ENCODE measurements around the gene PYDC1. TPM values are rescaled to one million over a fixed set of nuclear protein-coding genes. Genes with fewer than 3 reads are reported as not detected.

Gene PYDC1
- polyA plus RNA-seq, 1 experiment = not detected

- TF ChIP-seq CTCF (IDR thresholded peaks at IDR 0.05; ENCODE audit: low read depth, low read length) = no peak
- CTCF ChIA-PET = interaction anchor here (0.5 kb wide), 1 partner anchor 49 kb away, joined by 4 read pairs; no protein-coding TSS in a partner anchor
- Histone ChIP-seq H3K27ac (ENCODE audit: low read depth, low read length) (no peak overlapping the region), H3K27me3 (ENCODE audit: control insufficient read depth, insufficient read depth, low read length) (no peaks in the 10 kb centered on the region), H3K9me3 (ENCODE audit: control insufficient read depth, insufficient read depth, low read length) (no peaks in the 10 kb centered on the region), H3K4me3 (ENCODE audit: low read depth, low read length) (no peak overlapping the region)
- DNase-seq (ENCODE audit: low read depth, low spot score) = no peak
- POLR2A ChIA-PET = interaction anchor here (2.1 kb wide), 1 partner anchor 11 kb away, joined by 11 read pairs; the partner anchor contains the start of gene FUS
Measured at GRCh38 chr16:31190818-31191444, 26.0 kb downstream of the PYDC1 start.

GRCh38 chr16:31190061-31190460 lies 26.9 kb downstream of the PYDC1 start:
- DNase-seq (ENCODE audit: low read depth, low spot score) = no peak
- Histone ChIP-seq H3K9me3 (ENCODE audit: control insufficient read depth, insufficient read depth, low read length) (no peaks in the 10 kb centered on the region), H3K27me3 (ENCODE audit: control insufficient read depth, insufficient read depth, low read length) (no peaks in the 10 kb centered on the region), H3K4me3 (ENCODE audit: low read depth, low read length) (no peak overlapping the region), H3K27ac (ENCODE audit: low read depth, low read length) (no peak overlapping the region)
- no peak for TF ChIP-seq CTCF (IDR thresholded peaks at IDR 0.05; ENCODE audit: low read depth, low read length)
- ChIA-PET CTCF (interaction anchor here (1.2 to 1.7 kb wide), 2 partner anchors 48 to 268 kb away, joined by 3 to 4 read pairs; no protein-coding TSS in a partner anchor), POLR2A (interaction anchor here (1.3 to 2.1 kb wide), 2 partner anchors 9 to 10 kb away, joined by 3 to 11 read pairs; partner anchors contain the start of gene FUS)

- ChIA-PET POLR2A (interaction anchor here (1.3 to 2.1 kb wide), 2 partner anchors 9 to 10 kb away, joined by 3 to 11 read pairs; partner anchors contain the start of gene FUS), CTCF (interaction anchor here (1.2 to 1.7 kb wide), 2 partner anchors 47 to 269 kb away, joined by 3 to 4 read pairs; no protein-coding TSS in a partner anchor)
- H3K27me3 ChIP-seq (ENCODE audit: control insufficient read depth, insufficient read depth, low read length) = no peaks in the 10 kb centered on the region
- H3K4me3 ChIP-seq (ENCODE audit: low read depth, low read length) = no peak overlapping the region
- DNase-seq (ENCODE audit: low read depth, low spot score) = no peak
- TF ChIP-seq CTCF (IDR thresholded peaks at IDR 0.05; ENCODE audit: low read depth, low read length) = no peak
- no peaks in the 10 kb centered on the region for H3K9me3 ChIP-seq (ENCODE audit: control insufficient read depth, insufficient read depth, low read length)
- no peak overlapping the region for H3K27ac ChIP-seq (ENCODE audit: low read depth, low read length)
Measured at GRCh38 chr16:31189412-31189778, 27.5 kb downstream of the PYDC1 start.

- POLR2A ChIA-PET = interaction anchor here (1.3 to 2.1 kb wide), 2 partner anchors 9 to 10 kb away, joined by 3 to 11 read pairs; partner anchors contain the start of gene FUS
- H3K27ac ChIP-seq (ENCODE audit: low read depth, low read length) = no peak overlapping the region
Measured at GRCh38 chr16:31188450-31189411, 28.2 kb downstream of the PYDC1 start.

More at GRCh38 chr16:31188450-31189411, 28.2 kb downstream of the PYDC1 start:
- H3K4me3 ChIP-seq (ENCODE audit: low read depth, low read length) = no peak overlapping the region
- DNase-seq (ENCODE audit: low read depth, low spot score) = no peak
- H3K27me3 ChIP-seq (ENCODE audit: control insufficient read depth, insufficient read depth, low read length) = no peaks in the 10 kb centered on the region
- no peaks in the 10 kb centered on the region for H3K9me3 ChIP-seq (ENCODE audit: control insufficient read depth, insufficient read depth, low read length)
- TF ChIP-seq CTCF (IDR thresholded peaks at IDR 0.05; ENCODE audit: low read depth, low read length) = no peak
- CTCF ChIA-PET = interaction anchor here (1.2 to 1.7 kb wide), 2 partner anchors 47 to 270 kb away, joined by 3 to 4 read pairs; no protein-coding TSS in a partner anchor
